Measurements from ENCODE around the gene HSD11B1.

GRCh38 chr1:209770636-209771415, 66.2 kb downstream of the HSD11B1 start:
- TF ChIP-seq POLR2A (IDR thresholded peaks at IDR 0.05; ENCODE audit: low read depth, low read length) (no peak), CTCF (IDR thresholded peaks at IDR 0.05; ENCODE audit: extremely low read depth in 1 of 2, insufficient read depth in 1 of 2, low read depth in 1 of 2, low read length in 2 of 2) (no peak), POLR2AphosphoS5 (IDR thresholded peaks at IDR 0.05; ENCODE audit: insufficient read depth, low read depth, low read length) (no peak)

Data from endothelial cell of umbilical vein (primary cell).